Adrenal gland (tissue), 5 donors: ENCODE data around the gene ABI1.

ENCODE experiments used
- CTCF ChIP-seq, 6 experiments: fragments of 450-650 bp in 4 of 6; fragments of 200-600 bp in 2 of 6; sonication (generic) in 1 of 6; IDR thresholded peaks; 1 replicate in 5 of 6; 2 replicates in 1 of 6; pipeline versions ENCODE4 v1.5.1 to v1.8.0; 2016 to 2021; ENCODE audit warnings: antibody characterized with exemption in 6 of 6, mild to moderate bottlenecking in 2 of 6, moderate library complexity in 1 of 6
- POLR2A ChIP-seq, 2 donors: fragments of 450-650 bp; IDR thresholded peaks; one replicate each; pipeline ENCODE4 v1.6.1; 2017; ENCODE audit warnings: antibody characterized with exemption in 2 of 2, mild to moderate bottlenecking in 2 of 2, moderate library complexity in 1 of 2
- donor health status: DM: no; HTN: no; CAD: no.

GRCh38 chr10:26841733-26842317, 18.9 kb downstream of the ABI1 start:
- TF ChIP-seq CTCF (IDR thresholded peaks at IDR 0.05) (no peak), POLR2A (IDR thresholded peaks at IDR 0.05) (no peak)
